Stimulated activated CD4-positive, alpha-beta T cell treated with anti-CD3 and anti-CD28 coated beads, Interleukin-1b, Interleukin-23, amount 100 ng/mL, for 4 hours (primary cell): ENCODE results near the gene ACP3.
A peak's percentile ranks its signal among the peaks of the same experiment; 100 is the strongest.

Experiments
- DNase-seq, 2 donors: peaks; one replicate each; pipeline ENCODE4 v3.0.0-alpha.2; 2020; ENCODE audit warnings: low read depth in 2 of 2

The ACP3 gene

GRCh38 chr3:132315851-132316250 lies 1.4 kb upstream of the ACP3 start:
- no peak for DNase-seq

- no peak for DNase-seq
These were observed 1.2 kb downstream of the ACP3 start for GRCh38 chr3:132318451-132318850.

GRCh38 chr3:132321304-132321703 lies 4.1 kb downstream of the ACP3 start:
- DNase-seq = no peak

DNA sequence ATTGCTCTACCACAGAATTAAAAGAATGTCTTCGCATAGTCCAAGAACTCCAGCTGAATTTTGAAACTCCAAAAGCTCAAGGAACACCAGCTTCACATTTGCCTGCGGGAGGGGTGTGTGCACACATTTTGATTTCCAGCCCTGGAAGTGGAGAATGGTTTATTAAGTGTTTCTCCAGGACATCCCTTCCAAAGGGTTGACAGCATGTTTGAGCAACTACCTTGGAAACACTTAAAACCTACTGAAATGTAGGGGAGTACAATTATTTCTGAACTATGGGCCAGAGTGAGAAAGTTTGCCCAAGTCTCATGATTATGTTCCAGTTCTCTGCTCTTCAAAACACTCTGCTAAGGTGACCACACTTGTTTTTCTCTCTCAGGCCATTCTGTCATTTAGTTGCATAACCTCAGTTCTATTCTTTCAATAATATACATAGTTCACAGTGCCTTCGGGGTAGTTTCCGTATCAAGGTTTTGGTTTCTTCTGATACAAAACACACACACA lies 7.9 kb downstream of the ACP3 start:
- no peak for DNase-seq

DNA sequence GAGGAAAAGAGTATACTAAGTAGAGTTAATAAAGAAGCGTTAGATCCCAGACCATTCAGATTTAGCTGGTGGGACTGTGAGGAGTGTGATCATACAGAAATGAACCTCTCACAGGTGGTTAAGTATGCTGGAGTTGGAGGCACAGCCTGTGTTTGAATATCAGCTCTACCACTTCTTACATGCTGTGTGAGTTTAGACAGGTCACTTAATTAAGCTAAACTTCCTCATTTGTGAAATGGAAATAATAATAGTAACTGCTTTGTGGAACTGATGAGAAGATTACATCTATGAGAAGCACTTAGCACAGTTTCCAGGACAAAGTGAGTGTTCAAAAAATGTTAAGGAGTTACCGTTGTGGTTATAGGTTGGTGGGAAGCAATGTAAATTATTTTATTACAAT lies 8.4 kb downstream of the ACP3 start:
- DNase-seq = no peak

DNA sequence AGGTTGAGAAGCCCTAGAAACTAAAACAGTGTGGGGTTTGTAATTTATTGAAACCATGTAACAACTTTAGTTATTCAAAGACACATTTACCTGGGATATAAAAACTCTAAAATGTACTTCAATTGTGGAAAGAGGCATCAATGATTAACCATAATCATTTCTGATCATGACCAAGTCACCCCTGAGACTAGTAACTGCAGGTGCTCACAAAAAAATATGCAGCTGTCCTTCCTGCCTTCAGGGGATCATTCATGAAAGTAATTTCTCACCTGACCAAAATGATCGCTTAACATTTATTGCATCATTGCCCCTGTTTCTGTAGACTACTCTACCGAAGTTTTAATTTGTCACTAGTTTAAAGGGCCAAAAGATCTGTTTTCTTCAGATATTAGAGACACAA lies 9.0 kb downstream of the ACP3 start:
- no peak for DNase-seq

- DNase-seq = no peak
These were observed 14.9 kb downstream of the ACP3 start for GRCh38 chr3:132332082-132332481.

DNA sequence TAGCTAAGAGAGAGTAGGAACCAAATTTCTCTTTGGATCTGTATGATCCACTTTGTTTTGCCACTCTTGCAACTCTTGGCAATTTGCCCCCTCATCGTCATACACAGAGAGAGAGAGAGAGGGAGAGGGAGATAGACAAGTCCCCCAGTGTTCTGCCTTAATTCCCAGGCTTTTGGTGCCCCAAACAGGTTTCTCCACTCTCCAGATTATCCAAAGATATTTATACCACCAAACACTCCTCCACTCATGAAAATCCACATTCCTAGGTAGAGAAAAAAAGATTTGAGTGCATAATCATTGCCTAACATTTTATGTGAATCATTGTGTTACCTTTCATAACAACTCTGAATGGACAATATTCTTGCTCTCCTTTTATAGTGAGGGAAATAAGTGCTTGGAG lies 15.3 kb downstream of the ACP3 start:
- no peak for DNase-seq

- DNase-seq = no peak
These were observed 24.5 kb downstream of the ACP3 start for GRCh38 chr3:132341746-132342145.

GRCh38 chr3:132342183-132342582 lies 25.0 kb downstream of the ACP3 start:
- no peak for DNase-seq

- no peak for DNase-seq
These were observed 25.4 kb downstream of the ACP3 start for GRCh38 chr3:132342610-132343009.

DNA sequence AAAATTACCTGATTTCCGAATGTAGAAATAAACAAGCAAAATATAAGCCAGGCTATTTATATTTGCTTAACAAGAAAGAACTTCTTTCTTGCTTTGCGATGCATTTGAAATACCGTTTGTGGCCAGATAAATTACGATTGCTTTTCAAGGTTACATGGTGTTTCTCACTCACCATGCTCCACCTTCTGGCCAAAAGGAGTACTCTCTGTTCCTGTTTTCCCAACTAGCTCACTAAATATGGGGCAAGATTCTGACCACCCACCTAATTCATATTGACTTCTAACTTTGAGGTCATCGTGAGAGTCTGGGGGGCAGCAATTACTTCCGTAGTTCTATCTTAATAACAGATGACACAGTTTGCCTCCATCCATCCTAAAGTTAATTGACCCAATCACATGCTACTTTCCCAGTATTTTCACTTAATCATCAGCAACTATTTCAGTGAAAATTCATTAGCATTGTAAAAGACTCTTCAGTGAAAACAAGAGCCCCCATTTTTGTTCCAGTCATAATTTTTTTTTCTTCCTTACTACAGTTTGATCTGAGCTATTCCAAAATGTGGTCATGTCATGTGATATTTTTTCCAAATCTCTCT lies 25.9 kb downstream of the ACP3 start:
- no peak for DNase-seq

GRCh38 chr3:132344666-132345280 lies 27.6 kb downstream of the ACP3 start:
- no peak for DNase-seq

- DNase-seq = no peak
These were observed 29.9 kb downstream of the ACP3 start for GRCh38 chr3:132346841-132347736.

GRCh38 chr3:132347811-132348210 lies 30.6 kb downstream of the ACP3 start:
- DNase-seq = no peak

DNA sequence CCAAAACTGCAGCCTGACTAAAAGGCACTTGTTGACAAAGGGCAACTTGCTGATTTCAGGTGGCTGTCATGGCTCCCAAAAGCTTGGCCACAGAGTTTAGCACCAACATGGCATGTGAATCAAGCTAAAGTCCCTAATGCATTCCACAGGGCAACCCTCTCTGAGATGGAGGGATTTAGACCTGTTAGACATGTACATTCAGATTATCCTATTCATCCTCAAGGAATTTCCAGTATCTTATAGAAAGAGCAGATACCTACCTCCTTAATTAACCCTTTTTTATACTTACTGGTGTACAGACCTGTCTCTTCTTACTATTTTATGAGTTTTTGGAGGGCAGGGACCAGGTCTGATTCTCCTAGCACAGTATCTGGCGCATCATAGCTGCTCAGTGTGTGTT lies 31.3 kb downstream of the ACP3 start:
- DNase-seq = no peak

- no peak for DNase-seq
These were observed 33.6 kb downstream of the ACP3 start for GRCh38 chr3:132350814-132351213.

DNA sequence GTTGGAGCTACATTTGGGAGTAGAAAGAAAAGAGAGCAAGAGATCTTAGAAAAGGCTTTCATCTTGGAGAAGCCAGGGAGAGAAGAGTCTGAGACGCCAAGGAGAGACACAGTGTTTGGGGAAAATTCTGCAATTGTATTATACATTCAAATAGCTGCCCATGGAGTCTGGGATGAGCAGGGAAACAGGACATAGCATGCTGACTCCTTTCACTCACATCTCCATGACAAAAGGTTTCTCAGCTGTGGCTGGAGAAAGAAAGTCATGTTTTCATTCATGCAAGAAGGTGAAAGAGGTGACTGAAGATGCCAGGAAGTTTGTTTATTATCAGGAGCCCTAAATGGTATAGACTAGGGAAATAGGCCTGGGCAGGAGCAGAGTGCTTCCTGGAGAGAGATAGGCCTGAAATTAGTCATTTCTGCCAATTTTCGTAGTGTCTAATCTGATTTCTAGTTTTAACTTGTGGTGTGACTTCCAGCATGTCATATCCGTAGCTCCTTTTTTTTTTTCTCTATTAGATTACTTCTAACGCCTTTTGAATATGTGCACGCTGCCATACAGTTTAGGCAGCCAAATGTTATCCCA lies 34.1 kb downstream of the ACP3 start:
- no peak for DNase-seq

DNA sequence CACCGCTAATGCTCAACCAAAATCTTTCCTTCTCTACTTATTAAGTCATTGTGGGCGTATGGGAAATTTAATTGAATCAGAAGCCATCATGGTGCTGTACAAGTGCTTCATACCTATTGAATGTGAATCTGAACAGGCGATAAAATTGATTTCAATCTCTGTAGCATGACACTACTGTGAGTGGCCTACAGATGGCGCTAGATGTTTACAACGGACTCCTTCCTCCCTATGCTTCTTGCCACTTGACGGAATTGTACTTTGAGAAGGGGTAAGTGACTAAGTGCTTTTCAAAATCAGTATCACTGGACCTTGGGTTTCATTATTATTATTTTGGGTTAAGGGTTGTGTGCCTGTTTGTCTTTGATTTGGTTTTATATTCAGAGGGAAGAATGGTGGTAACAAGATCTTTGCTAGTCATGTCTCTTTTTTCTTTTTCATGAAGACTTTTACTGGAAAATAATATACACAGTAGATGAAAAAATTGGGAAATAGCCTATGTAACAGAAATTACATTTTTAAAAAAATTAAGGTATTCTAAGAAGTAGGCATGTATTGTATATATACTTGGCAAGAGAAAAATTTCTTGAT lies 35.4 kb downstream of the ACP3 start:
- DNase-seq = peak; percentile 36 to 54

- DNase-seq = no peak
These were observed 37.9 kb downstream of the ACP3 start for GRCh38 chr3:132354916-132355702.

DNA sequence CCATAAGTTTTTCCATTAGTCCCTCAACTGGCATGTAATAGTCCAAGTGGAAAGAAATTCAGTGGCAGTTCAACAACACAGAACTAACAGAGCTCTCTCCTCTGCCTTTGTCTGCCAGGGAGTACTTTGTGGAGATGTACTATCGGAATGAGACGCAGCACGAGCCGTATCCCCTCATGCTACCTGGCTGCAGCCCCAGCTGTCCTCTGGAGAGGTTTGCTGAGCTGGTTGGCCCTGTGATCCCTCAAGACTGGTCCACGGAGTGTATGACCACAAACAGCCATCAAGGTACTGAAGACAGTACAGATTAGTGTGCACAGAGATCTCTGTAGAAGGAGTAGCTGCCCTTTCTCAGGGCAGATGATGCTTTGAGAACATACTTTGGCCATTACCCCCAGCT lies 39.4 kb downstream of the ACP3 start:
- DNase-seq = no peak
